SU-DHL-6 (cell line): ENCODE results near the gene BTBD9.

Source experiments
- CTCF ChIP-seq: fragments of 200-600 bp; sonication (generic); IDR thresholded peaks from one replicate; pipeline ENCODE4 v1.5.1; 2017; ENCODE audit warnings: antibody characterized with exemption, mild to moderate bottlenecking, low read length, moderate library complexity; ENCODE audit not compliant: insufficient read depth, poor library complexity, severe bottlenecking
- EZH2phosphoT487 ChIP-seq: fragments of 200-600 bp; sonication (generic), shearing (Covaris generic); conservative IDR thresholded peaks from 2 replicates; pipeline ENCODE4 v1.6.1; 2018; ENCODE audit warnings: mild to moderate bottlenecking, antibody characterized with exemption, low read length, moderate library complexity, mixed read lengths

- no peak for TF ChIP-seq CTCF
- TF ChIP-seq EZH2phosphoT487: no peak
Observed at GRCh38 chr6:38371881-38372280, 267.8 kb downstream of the BTBD9 start.
